ENCODE data around the gene TBXA2R. TPM values are rescaled to one million over a fixed set of nuclear protein-coding genes. Genes with fewer than 3 reads are reported as not detected.

Gene TBXA2R
- total and polyA plus RNA-seq, 2 experiments from 2014 or later = 0.76 to 2.6 TPM

DNA sequence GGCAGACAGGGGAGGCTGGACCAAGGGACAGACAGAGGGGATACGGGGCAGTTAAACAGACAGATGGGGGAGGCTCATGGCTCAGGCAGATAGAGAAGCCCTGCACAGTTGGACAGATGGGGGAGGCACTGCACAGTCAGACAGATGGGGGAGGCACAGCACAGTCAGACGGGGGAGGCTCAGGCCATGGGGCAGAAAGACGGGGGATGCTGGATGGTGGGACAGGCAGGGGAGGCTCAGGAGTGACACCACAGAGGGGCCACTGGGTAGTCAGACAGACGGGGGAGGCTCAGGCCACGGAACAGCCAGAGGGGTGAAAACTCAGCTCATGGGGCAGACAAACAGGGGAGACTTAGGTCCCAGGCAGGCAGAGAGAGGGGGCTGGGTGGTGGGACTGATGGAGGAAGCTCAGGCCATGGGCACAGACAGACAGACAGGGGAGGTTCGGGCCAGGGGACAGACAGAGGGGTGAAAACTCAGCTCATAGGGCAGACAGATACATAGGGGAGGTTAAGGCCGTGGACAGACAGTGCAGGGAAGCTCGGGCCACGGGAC lies 50.2 kb downstream of the TBXA2R start:
- TF ChIP-seq EZH2phosphoT487 (IDR thresholded peaks at IDR 0.05; ENCODE audit: insufficient read depth, low read depth) (no peak), EZH2 (IDR thresholded peaks at IDR 0.05; ENCODE audit: insufficient read depth, poor library complexity, severe bottlenecking) (no peak)
- Histone ChIP-seq H3K9ac (peak overlapping the region; percentile 80), H3K27ac (no peak overlapping the region), H4K20me1 (ENCODE audit: insufficient read depth) (no peaks in the 10 kb centered on the region), H3K36me3 (ENCODE audit: low read depth) (no peaks in the 10 kb centered on the region), H3K4me1 (ENCODE audit: insufficient read depth) (peaks cover 13% of the 10 kb centered on the region; the same call in 1 of the 2 replicates), H3F3A (ENCODE audit: insufficient read depth) (no peaks in the 10 kb centered on the region), H3K9me3 (ENCODE audit: low read depth) (no peaks in the 10 kb centered on the region), H3K27me3 (replicated peaks; ENCODE audit: insufficient read depth) (no peaks in the 10 kb centered on the region), H3K4me3 (peak overlapping the region; percentile 85), H2AFZ (0 out of 2 replicates have a peak overlapping the region, but pooled peaks have one; percentile 99), H3K9me2 (ENCODE audit: insufficient read depth) (no peaks in the 10 kb centered on the region), H3K4me2 (ENCODE audit: unreplicated experiment) (peak overlapping the region; percentile 76), H3K79me2 (ENCODE audit: insufficient read depth) (peaks cover 53% of the 10 kb centered on the region)
- no peak for DNase-seq
- in situ Hi-C loops (cut with MboI) = no loop called here
- 17 to 31% methylated on average over 7 to 9 of the region's 9 CpGs for WGBS, 2 experiments (ENCODE audit: low coverage in 1 of 2, low lambda C conversion rate in 2 of 2, missing lambda C conversion rate in 2 of 2)

DNA sequence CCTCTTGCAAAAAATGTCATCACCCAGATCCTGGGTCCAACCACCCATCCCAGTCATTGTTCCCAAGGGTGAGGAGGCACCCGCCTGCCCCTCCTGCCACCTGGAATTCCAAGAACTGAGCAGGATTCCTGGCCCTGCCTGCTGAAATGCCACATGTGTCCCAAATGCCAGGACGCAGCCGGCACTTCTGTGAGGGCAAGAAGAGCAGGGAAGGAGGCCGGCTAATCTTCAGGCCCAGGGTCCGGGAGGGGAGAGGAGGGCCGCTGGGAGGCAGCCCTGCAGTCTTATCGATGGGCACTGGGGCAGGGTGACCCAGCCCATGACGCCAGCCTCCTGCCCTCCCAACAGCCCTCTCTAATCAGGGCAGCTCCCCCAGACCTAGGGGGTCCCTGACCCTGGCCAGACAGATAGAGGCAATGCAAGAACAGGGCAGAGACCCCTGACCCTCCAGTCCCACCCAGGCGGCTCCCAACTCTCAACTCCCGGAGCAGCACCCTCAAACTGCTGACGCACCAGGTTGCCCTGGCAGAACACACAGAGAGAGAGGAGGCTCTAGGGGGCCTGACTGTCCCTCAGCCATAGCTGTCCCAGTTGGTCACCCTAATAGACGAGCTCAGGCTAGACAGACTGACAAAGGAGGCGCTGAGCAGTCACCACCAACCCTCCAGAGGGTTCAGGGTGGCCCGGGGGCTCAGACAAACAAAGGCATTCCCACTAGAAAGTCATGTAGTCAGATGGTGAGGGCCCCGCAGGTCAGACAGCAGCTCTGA lies 50.8 kb downstream of the TBXA2R start:
- Histone ChIP-seq H3K4me2 (ENCODE audit: unreplicated experiment) (peak overlapping the region; percentile 76), H3F3A (ENCODE audit: insufficient read depth) (no peaks in the 10 kb centered on the region), H3K4me1 (ENCODE audit: insufficient read depth) (peaks cover 13% of the 10 kb centered on the region; the same call in 1 of the 2 replicates), H3K27ac (no peak overlapping the region), H3K27me3 (replicated peaks; ENCODE audit: insufficient read depth) (no peaks in the 10 kb centered on the region), H3K79me2 (ENCODE audit: insufficient read depth) (peaks cover 55% of the 10 kb centered on the region), H2AFZ (no peak overlapping the region), H3K9ac (peak overlapping the region; percentile 80), H3K9me3 (ENCODE audit: low read depth) (no peaks in the 10 kb centered on the region), H3K4me3 (peak overlapping the region; percentile 85), H3K36me3 (ENCODE audit: low read depth) (no peaks in the 10 kb centered on the region), H4K20me1 (ENCODE audit: insufficient read depth) (no peaks in the 10 kb centered on the region), H3K9me2 (ENCODE audit: insufficient read depth) (no peaks in the 10 kb centered on the region)
- 82 to 86% methylated on average over 15 of the region's 15 CpGs for WGBS, 2 experiments (ENCODE audit: low coverage in 1 of 2, low lambda C conversion rate in 2 of 2, missing lambda C conversion rate in 2 of 2)
- TF ChIP-seq EZH2phosphoT487 (IDR thresholded peaks at IDR 0.05; ENCODE audit: insufficient read depth, low read depth) = no peak
- no peak for TF ChIP-seq EZH2 (IDR thresholded peaks at IDR 0.05; ENCODE audit: insufficient read depth, poor library complexity, severe bottlenecking)
- in situ Hi-C loops (cut with MboI) = no loop called here
- no peak for DNase-seq

DNA sequence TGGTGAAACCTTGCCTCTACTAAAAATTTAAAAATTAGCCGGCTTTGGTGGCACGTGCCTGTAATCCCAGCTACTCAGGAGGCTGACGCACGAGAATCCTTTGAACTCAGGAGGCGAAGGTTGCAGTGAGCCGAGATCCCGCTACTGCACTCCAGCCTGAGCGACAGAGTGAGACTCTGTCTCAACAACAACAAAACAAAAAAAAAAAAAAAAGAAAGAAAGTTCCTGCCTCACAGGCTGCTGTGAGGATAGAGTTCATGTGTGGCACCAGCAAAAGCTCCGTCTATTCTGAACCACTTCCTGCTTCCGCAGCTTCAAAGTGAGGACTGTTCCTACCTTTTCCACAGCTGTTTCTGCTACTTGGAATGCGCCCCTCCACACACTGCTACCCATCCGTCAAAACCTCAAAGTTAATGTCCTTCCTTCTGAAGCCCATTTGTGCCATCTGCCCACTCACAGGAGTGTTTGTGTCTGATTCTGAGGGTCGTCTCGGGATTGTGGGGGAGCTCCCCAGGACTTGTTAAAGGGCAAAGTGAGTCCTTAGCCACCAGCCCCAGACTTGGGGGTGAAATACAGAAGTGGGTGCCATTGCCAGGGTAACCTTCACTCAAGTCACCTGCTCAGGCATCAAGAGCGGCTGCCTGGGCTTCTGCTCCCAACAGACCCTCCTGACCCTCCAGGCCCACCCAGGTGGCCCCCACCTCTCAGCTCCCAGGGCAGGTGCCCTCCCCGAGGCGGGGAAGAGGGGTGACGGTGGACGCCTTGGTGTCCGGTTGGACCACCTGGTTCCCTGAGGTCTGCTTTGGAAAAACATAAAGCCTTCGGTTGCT lies 52.2 kb downstream of the TBXA2R start:
- Histone ChIP-seq H3K9me3 (ENCODE audit: low read depth) (no peaks in the 10 kb centered on the region), H3K27ac (no peak overlapping the region), H3K9ac (no peak overlapping the region), H3K79me2 (ENCODE audit: insufficient read depth) (peaks cover 55% of the 10 kb centered on the region), H3F3A (ENCODE audit: insufficient read depth) (no peaks in the 10 kb centered on the region), H3K4me3 (no peak overlapping the region), H3K9me2 (ENCODE audit: insufficient read depth) (no peaks in the 10 kb centered on the region), H4K20me1 (ENCODE audit: insufficient read depth) (no peaks in the 10 kb centered on the region), H3K4me2 (ENCODE audit: unreplicated experiment) (no peak overlapping the region), H3K4me1 (ENCODE audit: insufficient read depth) (peaks cover 13% of the 10 kb centered on the region; the same call in 1 of the 2 replicates), H3K36me3 (ENCODE audit: low read depth) (no peaks in the 10 kb centered on the region), H3K27me3 (replicated peaks; ENCODE audit: insufficient read depth) (no peaks in the 10 kb centered on the region), H2AFZ (no peak overlapping the region)
- 92 to 94% methylated on average over 21 of the region's 21 CpGs for WGBS, 2 experiments (ENCODE audit: low coverage in 1 of 2, low lambda C conversion rate in 2 of 2, missing lambda C conversion rate in 2 of 2)
- in situ Hi-C loops (cut with MboI) = no loop called here
- DNase-seq = no peak
- TF ChIP-seq EZH2 (IDR thresholded peaks at IDR 0.05; ENCODE audit: insufficient read depth, poor library complexity, severe bottlenecking) (no peak), EZH2phosphoT487 (IDR thresholded peaks at IDR 0.05; ENCODE audit: insufficient read depth, low read depth) (no peak)

DNA sequence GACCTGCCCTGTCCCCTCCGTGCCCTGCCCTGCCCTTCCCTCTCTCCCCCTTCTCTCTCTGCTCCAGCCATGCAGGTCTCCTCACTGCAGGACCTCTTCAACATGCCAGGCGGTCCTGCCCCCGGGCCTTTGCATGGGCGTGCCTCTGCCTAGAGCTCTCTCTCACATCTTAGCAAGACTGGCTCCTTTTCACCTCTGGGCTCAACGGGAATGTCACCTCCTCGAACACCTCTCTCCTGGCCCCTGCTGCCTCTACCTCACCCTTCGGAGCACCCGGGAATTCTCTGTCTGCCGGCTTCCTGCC lies 54.9 kb downstream of the TBXA2R start:
- no peaks in the 10 kb centered on the region for H3K36me3 ChIP-seq (ENCODE audit: low read depth)
- no peaks in the 10 kb centered on the region for H3K9me3 ChIP-seq (ENCODE audit: low read depth)
- DNase-seq = no peak
- no peak overlapping the region for H3K27ac ChIP-seq
- H3K79me2 ChIP-seq (ENCODE audit: insufficient read depth) = peaks cover 51% of the 10 kb centered on the region
- H3F3A ChIP-seq (ENCODE audit: insufficient read depth) = no peaks in the 10 kb centered on the region
- no peaks in the 10 kb centered on the region for H3K9me2 ChIP-seq (ENCODE audit: insufficient read depth)
- no peak overlapping the region for H3K4me2 ChIP-seq (ENCODE audit: unreplicated experiment)
- no peaks in the 10 kb centered on the region for H3K27me3 ChIP-seq (replicated peaks; ENCODE audit: insufficient read depth)
- peaks cover 8% of the 10 kb centered on the region; the same call in 1 of the 2 replicates for H3K4me1 ChIP-seq (ENCODE audit: insufficient read depth)
- no peaks in the 10 kb centered on the region for H4K20me1 ChIP-seq (ENCODE audit: insufficient read depth)
- in situ Hi-C loops (cut with MboI) = no loop called here
- H2AFZ ChIP-seq = no peak overlapping the region
- no peak for TF ChIP-seq EZH2phosphoT487 (IDR thresholded peaks at IDR 0.05; ENCODE audit: insufficient read depth, low read depth)
- TF ChIP-seq EZH2 (IDR thresholded peaks at IDR 0.05; ENCODE audit: insufficient read depth, poor library complexity, severe bottlenecking) = no peak
- no peak overlapping the region for H3K4me3 ChIP-seq
- 69 to 74% methylated on average over 8 to 9 of the region's 9 CpGs for WGBS, 2 experiments (ENCODE audit: low coverage in 1 of 2, low lambda C conversion rate in 2 of 2, missing lambda C conversion rate in 2 of 2)
- no peak overlapping the region for H3K9ac ChIP-seq
